K562 treated with DMSO at 1 percent for 12 hours (cell line): ENCODE measurements around the gene PGGHG. TPM values are rescaled to one million over a fixed set of nuclear protein-coding genes. Genes with fewer than 3 reads are reported as not detected.

ENCODE experiments used
- total RNA-seq: library from RNA; unstranded; fragments of 300-600 nt; gene quantifications from 2 replicates; pipeline ENCODE4 v1.2.3, GENCODE V29; 2022; ENCODE audit not compliant: insufficient read depth

The PGGHG gene
- 18.9 and 35.8 TPM in 2 replicates for total RNA-seq

DNA sequence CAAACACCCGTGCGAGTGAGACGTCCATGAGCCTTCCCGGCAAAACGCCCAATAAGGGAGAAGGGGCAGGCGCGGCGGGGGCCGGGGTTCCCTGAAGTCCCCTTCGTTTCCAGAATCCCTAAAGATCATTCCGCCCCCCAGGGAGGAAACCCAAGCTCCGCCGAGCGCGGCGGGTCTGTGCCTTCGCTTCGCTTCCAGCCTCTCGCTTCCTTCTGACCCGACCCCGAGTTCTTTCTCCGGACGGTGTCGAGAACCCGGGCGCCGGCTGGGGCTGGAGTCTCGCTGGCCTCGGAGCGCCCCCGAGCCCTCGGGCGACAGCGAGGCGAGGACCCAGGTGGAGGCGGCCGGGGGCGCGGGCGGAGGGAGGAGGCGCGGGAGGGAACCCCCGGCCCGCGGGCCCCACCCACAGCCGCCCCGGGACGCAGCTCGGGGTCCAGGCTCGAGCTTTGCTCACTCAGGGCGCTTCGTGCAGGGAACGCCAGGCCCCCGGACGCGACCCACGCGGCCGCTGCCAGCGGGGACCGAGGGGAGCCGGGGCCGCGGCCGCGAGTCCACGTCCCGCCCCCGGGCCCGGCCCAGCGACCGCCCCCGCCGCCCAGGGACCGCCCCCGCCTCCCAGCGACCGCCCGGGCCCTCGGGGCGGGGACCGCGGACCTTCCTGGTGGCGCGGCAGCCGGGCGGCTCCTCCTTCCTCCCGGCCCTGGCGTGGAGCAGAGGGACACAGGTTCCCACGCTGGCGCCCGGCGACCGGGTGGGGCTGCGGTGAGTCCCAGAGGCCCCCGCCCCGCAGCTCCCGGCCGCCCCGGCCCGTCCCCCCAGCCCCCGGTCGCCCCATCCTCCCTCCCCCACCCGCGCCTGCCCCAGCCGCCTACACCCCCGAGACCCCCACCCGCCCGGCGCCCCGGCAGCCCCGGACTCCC is at the start of gene PGGHG:
Gene PGGHG (plus strand): TSS at position 649 of the 920 bp plus-strand sequence. CDS start 691 bp downstream, outside the sequence.

DNA sequence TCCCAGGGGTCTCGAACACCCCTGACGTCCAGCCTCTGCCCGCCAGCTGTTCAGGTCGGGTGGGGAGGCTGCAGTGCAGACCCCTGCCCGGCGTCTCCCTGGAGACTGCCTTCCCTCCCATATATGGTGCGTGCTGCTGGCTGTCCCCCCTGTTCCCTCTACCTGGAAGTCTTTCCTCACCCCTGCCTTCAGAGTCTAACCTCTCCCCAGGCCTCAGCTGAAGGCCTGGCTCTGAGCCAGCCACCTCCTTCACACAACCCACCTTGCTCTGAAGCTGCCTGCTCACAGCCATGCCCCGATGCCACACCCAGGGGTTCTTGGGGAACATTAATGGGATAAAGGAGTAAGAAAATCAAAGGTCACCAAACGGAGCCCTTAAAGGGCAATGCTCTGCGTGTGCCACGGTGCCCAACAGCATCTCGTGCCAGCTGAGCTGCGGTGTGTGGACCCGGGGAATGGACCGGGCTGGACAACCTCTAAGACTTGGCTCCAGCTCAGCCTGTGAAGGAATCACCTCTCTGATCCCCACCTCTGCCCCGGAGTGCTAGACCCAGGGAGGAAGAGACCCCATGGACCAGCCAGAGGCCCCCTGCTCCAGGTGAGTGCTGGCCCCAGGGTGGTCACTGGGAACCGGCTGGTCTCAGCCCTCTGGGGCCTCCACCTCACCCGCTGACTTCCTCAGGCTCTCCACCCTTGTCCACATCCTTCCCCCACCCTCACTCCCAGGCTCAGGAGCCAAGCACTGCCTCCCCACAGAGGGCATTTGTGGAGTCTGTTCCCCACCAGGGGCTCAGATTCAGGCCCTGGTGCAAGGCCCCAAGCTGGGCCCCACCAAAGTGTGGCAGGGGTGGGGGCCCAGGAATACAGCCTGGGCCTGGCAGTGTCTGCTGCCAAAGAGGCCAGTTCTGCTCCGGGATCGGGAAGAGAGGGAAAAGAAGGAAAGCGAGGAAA is 10.7 kb upstream of the PGGHG start, which contains the start of gene NLRP6:
Gene NLRP6 (plus strand): TSS at position 407 of the 951 bp plus-strand sequence. CDS start 163 bp downstream, at position 570.

DNA sequence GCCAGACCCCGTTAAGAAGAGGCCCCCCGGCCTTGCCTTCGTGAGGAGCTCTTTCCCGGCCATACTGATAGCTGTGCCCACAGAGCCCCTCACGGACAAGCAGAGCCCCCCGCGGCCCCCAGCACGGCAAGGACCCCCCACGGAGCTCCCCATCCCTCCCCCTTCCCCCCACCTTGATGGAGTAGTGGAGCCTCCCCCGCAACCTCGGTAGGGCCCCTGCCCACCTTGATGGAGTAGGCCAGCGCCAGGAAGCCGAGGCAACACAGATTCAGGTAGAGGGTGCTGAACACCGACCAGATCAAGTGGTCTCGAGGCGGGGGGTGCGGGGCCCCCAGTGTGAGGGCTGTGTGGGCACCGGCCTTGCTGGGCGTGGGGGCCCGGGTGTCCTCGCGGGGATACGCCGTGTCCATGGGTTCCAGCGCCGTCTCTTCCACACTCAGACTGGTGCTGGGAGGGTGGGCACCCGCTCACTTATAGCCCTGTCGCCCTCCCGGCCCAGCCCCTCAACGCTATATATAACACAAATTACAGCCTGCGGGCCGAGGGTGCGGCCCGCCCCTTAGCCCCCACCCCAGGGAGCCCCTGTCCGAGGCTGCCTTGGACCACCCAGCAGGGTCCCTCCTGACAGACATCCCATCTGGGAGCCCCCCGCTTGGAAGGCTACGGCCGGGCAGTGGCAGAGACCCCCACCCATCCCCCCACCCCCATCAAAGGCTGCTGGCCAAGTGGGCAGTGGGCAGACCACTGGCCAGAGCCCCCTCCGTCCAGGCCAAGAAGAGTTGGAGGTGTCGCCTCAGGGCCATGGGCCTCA is 10.4 kb downstream of the PGGHG start, which contains the start of gene IFITM5:
Gene IFITM5 (minus strand): TSS at position 446 of the 811 bp plus-strand sequence. CDS start 36 bp downstream, at position 410.

DNA sequence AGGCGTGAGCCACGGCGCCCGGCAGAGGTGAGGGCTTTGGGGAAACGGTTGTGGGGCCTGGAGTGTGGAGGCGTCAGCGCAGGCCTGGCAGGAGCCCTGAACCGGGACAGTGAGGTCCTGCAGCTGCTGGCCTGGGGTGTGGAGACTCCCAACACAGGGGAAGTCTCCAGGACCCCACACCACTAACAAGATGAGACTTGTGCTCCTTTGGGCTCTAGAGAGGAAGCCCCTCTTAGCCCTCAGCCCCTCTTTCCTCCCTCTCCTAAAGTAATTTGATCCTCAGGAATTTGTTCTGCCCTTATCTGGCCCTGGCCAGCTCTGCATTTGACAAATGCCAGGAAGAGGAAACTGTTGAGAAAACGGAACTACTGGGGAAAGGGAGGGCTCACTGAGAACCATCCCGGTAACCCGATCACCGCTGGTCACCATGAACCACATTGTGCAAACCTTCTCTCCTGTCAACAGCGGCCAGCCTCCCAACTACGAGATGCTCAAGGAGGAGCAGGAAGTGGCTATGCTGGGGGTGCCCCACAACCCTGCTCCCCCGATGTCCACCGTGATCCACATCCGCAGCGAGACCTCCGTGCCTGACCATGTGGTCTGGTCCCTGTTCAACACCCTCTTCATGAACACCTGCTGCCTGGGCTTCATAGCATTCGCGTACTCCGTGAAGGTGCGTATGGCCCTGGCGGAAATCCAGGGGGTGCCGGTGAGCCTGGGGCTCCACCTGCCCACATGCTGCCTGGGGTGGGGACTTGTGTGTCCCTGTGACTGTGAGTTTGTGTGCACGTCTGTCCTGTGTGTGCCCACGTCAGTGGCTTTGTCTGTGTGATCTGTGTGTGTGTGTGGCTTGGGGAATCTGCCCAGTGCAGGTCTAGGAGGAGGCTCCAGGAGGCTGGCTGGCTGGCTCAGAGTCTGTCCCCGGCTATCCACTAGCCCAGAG is 19.1 kb downstream of the PGGHG start, which contains the start of gene IFITM2:
Gene IFITM2 (plus strand): TSS at position 51 of the 943 bp plus-strand sequence. CDS start 377 bp downstream, at position 428.

DNA sequence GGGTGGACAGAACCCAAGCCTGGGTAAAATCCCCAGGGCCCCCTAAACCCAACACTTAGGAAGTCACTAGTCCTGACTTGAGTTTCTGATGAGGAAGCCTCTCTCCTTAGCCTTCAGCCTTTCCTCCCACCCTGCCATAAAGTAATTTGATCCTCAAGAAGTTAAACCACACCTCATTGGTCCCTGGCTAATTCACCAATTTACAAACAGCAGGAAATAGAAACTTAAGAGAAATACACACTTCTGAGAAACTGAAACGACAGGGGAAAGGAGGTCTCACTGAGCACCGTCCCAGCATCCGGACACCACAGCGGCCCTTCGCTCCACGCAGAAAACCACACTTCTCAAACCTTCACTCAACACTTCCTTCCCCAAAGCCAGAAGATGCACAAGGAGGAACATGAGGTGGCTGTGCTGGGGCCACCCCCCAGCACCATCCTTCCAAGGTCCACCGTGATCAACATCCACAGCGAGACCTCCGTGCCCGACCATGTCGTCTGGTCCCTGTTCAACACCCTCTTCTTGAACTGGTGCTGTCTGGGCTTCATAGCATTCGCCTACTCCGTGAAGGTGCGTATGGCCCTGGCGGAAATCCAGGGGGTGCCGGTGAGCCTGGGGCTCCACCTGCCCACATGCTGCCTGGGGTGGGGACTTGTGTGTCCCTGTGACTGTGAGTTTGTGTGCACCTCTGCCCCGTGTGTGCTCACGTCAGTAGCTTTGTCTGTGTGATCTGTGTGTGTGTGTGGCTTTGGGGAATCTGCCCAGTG is 25.0 kb downstream of the PGGHG start, which contains the start of gene IFITM1:
Gene IFITM1 (plus strand): TSS at position 254 of the 767 bp plus-strand sequence. CDS start 131 bp downstream, at position 385.

Other genes with a start within 250 kb of the PGGHG start
- not detected in 2 replicates for gene SCGB1C1, start 96.0 kb upstream of the PGGHG start, total RNA-seq
- 32.9 and 54.8 TPM in 2 replicates for gene BET1L, start 81.7 kb upstream of the PGGHG start, total RNA-seq
- 74.9 and 120 TPM in 2 replicates for gene RIC8A, start 81.4 kb upstream of the PGGHG start, total RNA-seq
- 19.1 and 23.9 TPM in 2 replicates for gene SIRT3, start 52.8 kb upstream of the PGGHG start, total RNA-seq
- 161 and 191 TPM in 2 replicates for gene PSMD13, start 52.1 kb upstream of the PGGHG start, total RNA-seq
- gene NLRP6, start 10.7 kb upstream of the PGGHG start, total RNA-seq: 0.50 and 1.1 TPM in 2 replicates
- not detected in 2 replicates for gene IFITM5, start 10.4 kb downstream of the PGGHG start, total RNA-seq
- gene IFITM2, start 18.7 kb downstream of the PGGHG start, total RNA-seq: 303 and 402 TPM in 2 replicates
- gene IFITM1, start 24.9 kb downstream of the PGGHG start, total RNA-seq: 692 and 697 TPM in 2 replicates
- 195 and 221 TPM in 2 replicates for gene IFITM3, start 31.7 kb downstream of the PGGHG start, total RNA-seq
- 14.1 and 23.4 TPM in 2 replicates for gene B4GALNT4, start 80.4 kb downstream of the PGGHG start, total RNA-seq
- 59.0 and 60.2 TPM in 2 replicates for gene PKP3, start 105.1 kb downstream of the PGGHG start, total RNA-seq
- gene SIGIRR, start 125.9 kb downstream of the PGGHG start, total RNA-seq: 155 and 218 TPM in 2 replicates
- gene ANO9, start 152.9 kb downstream of the PGGHG start, total RNA-seq: 5.6 and 11.0 TPM in 2 replicates
- gene PTDSS2, start 161.2 kb downstream of the PGGHG start, total RNA-seq: 48.3 and 52.0 TPM in 2 replicates
- gene RNH1, start 218.1 kb downstream of the PGGHG start, total RNA-seq: 164 and 185 TPM in 2 replicates
- 30.0 and 51.1 TPM in 2 replicates for gene HRAS, start 246.4 kb downstream of the PGGHG start, total RNA-seq
- gene LRRC56, start 248.4 kb downstream of the PGGHG start, total RNA-seq: 1.9 and 3.7 TPM in 2 replicates